Activated naive CD8-positive, alpha-beta T cell treated with anti-CD3 and anti-CD28 coated beads, Interleukin-2, amount 50 U/mL, for 16 hours (primary cell): ENCODE results near the gene MFSD2A.
"Not testable (repeated sequence)": the region's sequence is repeated elsewhere in the genome, so short reads cannot be mapped to it uniquely, and the experiment has no call there.

Experiments
- DNase-seq: peaks from one replicate; pipeline ENCODE4 v3.0.0-alpha.2; 2020; ENCODE audit warnings: low read depth, low spot score

MFSD2A gene

GRCh38 chr1:39940980-39941871 lies 13.7 kb upstream of the MFSD2A start:
- DNase-seq, result no peak

- no peak for DNase-seq
Measured at GRCh38 chr1:39943471-39944290, 11.3 kb upstream of the MFSD2A start.

DNA sequence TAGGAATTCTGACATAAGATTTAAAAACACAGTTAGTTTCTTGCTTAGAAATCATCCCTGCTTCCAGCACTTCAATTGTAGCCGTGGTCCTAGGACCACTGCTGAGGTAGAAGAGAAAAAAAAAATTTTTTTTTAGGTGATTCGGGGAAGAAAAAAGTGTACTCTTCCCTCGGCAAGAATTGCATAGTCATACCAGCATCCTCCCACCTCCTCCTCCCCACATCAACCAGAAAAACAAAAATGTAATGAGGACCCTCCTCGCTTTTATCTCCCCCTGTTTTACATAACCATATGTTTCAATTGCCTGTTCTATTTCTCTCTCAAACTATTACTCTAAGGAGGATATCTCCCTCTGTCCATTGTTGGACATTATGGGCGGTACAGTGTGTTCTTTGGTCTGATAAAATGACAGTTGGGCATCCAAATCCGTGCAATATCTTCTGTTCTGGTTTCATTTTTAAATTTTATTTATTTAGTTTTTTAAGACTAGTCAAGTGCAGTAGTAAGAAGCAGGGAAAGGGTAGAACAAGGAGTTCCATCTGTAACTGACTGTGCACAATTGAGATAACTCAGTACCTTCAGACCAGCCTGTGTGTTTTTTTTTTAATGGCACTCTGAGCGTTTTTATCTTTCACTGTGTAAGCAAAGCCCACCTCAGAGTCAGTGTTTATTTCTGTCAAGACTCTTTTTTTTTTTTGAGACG lies 10.4 kb upstream of the MFSD2A start:
- no peak for DNase-seq

DNA sequence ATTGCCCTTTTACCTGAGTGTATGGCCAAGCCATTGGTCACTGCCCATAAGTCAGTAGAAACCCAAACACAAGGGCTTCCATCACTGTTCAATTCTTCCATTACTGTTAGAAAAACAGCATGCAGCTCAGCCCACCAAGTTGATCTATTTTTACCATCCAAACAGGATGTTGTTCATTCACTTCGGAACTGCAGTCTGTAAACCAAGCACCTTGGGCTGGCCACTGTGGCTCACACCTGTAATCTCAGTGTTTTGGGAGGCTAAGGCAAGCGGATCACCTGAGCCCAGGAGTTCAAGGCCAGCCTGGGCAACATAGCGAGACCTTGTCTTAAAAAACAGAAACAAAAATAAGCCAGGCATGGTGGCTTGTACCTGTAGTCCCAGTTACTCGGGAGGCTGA lies 8.7 kb upstream of the MFSD2A start:
- no peak for DNase-seq

DNA sequence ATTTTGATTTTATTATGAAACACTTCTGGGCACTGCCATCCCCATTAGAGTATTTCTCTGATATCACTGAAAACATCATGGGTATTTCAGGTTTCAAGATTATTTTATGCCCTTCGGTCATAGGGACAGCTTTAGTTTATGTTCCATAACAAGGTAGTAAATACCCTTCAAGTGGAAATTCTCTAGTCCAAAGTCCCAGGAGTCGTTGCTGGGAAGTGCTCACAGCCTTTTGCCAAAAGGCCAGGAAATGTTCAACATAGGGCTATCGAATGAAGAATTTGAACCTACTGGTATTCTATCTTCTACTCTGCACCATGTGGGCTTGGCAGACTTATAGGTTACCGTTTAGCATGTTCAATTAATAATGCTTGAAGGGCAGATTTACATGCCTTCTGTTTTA lies 7.7 kb upstream of the MFSD2A start:
- no peak for DNase-seq

- no peak for DNase-seq
Measured at GRCh38 chr1:39949891-39950290, 5.1 kb upstream of the MFSD2A start.

DNA sequence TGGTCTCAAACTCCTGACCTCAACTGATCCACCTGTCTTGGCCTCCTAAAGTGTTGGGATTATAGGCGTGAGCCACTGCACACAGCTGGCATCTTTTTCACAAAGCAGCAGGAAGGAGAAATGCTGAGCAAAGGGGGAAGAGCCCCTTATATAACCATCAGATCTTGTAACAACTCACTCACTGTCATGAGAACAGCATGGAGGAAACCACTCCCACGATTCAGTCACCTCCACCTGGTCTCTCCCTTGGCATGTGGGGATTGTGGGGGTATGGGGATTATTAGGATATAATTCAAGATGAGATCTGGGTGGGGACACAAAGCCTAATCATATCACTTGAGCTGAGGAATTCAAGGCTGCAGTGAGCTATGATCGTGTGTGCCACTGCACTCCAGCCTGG lies 3.0 kb upstream of the MFSD2A start:
- DNase-seq, result no peak

DNA sequence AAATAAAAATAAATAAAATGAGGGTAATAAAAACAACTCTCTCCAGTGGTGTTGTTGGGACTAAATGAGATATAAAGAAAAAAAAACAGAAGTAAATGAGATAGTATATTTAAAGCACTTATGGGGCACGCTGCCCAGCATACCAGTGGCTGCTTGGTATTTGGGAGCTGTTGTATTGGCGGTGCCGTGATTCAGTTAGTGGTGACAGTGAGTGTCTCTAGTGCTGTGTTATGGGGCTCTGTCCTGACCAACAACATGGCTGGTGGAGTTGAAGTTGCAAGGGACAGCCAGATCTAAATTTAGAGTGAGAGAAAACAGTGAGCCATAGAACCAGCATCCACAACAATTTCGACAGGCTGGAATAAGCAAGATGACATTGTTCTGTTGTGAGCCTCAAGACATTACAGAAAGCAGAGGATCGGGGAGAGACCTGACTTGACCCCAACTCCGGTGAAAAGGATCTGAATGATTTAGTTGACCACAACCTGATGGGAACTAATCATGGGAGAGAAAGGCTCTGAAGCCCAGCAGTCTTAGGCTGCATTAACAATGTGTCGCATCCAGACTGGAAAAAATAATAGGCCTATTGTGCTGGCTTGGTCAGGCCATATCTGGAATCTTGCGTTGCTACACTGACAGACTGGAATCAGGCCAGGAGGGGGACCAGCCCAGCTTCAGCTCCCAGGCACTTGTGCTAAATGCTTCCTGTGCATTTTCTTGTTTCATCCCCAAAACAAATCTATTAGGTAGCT lies 2.4 kb upstream of the MFSD2A start:
- no peak for DNase-seq

GRCh38 chr1:39954324-39954869 lies 548 bp upstream of the MFSD2A start:
- DNase-seq, result no peak

- DNase-seq, result peak; percentile 14
Measured at GRCh38 chr1:39955547-39956539, 898 bp downstream of the MFSD2A start.

- no peak for DNase-seq
Measured at GRCh38 chr1:39957299-39958015, 2.5 kb downstream of the MFSD2A start.

- no peak for DNase-seq
Measured at GRCh38 chr1:39958403-39959200, 3.7 kb downstream of the MFSD2A start.

GRCh38 chr1:39959651-39960333 lies 4.8 kb downstream of the MFSD2A start:
- DNase-seq, result no peak

DNA sequence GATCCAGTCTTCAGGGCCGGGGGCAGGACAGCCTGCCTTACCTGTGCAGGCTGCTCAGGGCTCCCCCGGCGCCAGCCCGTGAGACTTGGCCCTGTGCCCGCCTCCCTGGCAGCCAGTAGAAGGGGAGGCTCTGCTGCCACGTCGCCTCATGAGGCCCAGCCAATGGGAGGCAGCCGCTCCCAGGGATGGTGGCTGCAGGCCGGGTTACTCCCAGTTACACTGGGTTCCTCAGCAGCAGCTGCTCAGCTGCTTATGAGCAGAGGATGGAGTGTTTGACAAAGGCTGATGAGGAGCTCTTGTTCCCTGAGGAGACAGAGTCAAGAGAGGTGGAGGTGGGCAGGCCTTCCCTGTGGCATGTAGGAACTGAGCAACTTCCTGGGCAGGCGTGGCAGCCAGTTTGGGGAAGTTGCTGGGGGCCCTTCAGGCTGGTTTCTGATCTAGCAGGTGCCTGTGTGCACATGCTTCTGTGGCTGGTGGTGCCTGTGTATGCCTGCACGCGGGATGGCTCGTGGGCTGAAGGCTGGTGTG lies 5.5 kb downstream of the MFSD2A start:
- no peak for DNase-seq

GRCh38 chr1:39962450-39962825 lies 7.5 kb downstream of the MFSD2A start:
- DNase-seq, result no peak

DNA sequence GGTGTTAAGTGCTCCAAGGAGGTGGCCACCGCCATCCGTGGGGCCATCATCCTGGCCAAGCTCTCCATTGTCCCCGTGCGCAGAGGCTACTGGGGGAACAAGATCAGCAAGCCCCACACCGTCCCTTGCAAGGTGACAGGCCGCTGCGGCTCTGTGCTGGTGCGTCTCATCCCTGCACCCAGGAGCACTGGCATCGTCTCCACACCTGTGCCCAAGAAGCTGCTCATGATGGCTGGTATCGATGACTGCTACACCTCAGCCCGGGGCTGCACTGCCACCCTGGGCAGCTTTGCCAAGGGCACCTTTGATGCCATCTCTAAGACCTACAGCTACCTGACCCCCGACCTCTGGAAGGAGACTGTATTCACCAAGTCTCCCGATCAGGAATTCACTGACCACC lies 8.0 kb downstream of the MFSD2A start:
- DNase-seq, result not testable (repeated sequence)

DNA sequence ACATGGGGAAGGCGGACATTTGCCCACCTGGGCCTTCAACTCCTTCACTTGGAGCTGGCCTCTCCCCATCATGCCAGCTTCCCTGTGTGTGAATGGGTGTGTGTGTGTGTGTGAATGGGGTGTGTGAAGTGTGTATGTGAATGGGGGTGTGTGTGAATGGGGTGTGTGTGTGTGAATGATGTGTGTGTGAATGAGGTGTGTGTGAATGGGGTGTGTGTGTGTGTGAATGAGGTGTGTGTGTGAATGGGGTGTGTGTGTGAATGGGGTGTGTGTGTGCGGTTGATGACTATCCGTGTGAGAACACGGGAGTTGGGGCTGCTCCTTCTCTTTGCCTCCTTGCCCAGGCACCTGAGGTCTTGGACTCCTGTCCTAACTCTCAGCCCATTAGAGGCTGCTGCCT lies 9.6 kb downstream of the MFSD2A start:
- no peak for DNase-seq

GRCh38 chr1:39965044-39965443 lies 10.1 kb downstream of the MFSD2A start:
- DNase-seq, result no peak
